HG03575 (cell line): ENCODE measurements around the gene TOPBP1.
"Not testable (repeated sequence)": the region's sequence is repeated elsewhere in the genome, so short reads cannot be mapped to it uniquely, and the experiment has no call there.

Experiments used
- ATAC-seq: cut with Tn5 transposase; IDR thresholded peaks from one replicate; pipeline ENCODE4 v1.9.1; 2021; ENCODE audit not compliant: unreplicated experiment, insufficient number of reproducible peaks, low FRiP score; ENCODE audit errors: extremely low read depth

The TOPBP1 gene

GRCh38 chr3:133575086-133575485 is 86.7 kb downstream of the TOPBP1 start:
- ATAC-seq: no peak

GRCh38 chr3:133574260-133574881 is 87.4 kb downstream of the TOPBP1 start:
- ATAC-seq: no peak

GRCh38 chr3:133573629-133574194 is 88.0 kb downstream of the TOPBP1 start, which contains the start of gene CDV3:
TSS of gene CDV3 (plus strand) at chr3:133573686. CDS start at chr3:133574045, 359 bp downstream.
- no peak for ATAC-seq

- peak; percentile 57 for ATAC-seq
These were observed 88.6 kb downstream of the TOPBP1 start for GRCh38 chr3:133573054-133573628.

- ATAC-seq: peak; percentile 22
These were observed 89.3 kb downstream of the TOPBP1 start for GRCh38 chr3:133572158-133573053.

DNA sequence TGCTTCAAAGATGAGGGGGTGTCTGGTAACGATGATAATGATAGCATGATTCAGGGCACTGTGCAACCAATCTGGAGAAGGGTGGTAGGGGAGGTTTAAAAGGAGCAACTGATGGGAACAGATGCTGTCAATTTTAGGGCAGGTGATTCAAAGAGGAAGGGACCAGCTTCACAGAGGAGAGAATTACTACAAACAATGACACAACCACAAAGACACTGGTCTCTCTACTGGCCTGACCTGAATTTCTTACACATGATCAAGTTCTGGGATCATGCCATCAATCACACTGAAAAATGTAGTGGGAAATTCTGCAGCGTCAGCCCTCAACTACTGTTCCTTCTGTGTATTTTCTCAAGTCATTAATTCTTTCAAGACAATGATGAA is 90.8 kb downstream of the TOPBP1 start:
- no peak for ATAC-seq

DNA sequence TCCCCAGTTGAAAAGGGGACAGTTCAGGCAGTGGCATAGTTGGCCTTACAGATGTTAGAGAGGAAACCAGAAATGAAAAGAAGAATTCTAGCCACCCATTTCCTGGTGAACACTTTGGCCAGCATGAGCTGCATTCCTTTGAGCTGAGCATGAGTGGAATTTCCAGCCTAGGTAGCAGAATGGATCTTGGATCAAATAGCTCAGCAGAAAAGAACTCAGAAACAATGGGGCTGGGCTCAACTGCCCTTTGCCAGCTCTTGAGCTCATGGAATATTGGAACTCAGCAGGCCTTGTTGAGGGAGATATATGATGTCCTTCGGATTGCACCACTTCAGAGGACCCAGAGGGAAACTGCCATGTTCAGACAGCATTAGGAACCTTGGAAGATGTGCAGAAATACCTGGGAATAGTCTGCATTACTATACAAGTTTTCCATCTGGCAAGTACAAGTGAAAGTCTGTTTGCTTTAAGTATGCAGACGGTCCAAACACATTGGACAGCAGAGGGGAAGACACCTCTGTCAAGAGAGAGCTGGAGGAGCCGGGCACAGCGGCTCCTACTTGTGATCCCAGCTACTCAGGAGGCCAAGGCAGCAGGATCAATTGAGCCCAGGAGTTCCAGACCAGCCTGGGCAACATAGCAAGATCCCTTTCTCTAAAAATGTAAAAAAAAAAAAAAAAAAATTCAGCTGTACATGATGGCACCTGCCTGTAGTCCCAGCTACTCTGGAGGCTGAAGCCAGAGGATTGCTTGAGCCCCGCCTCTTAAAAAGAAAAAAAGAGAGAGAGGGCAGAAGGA is 91.4 kb downstream of the TOPBP1 start:
- no peak for ATAC-seq

- no peak for ATAC-seq
These were observed 93.3 kb downstream of the TOPBP1 start for GRCh38 chr3:133568294-133569014.

- no peak for ATAC-seq
These were observed 97.9 kb downstream of the TOPBP1 start for GRCh38 chr3:133563816-133564215.

GRCh38 chr3:133563186-133563591 is 98.6 kb downstream of the TOPBP1 start:
- ATAC-seq: no peak

GRCh38 chr3:133562376-133562775 is 99.4 kb downstream of the TOPBP1 start:
- no peak for ATAC-seq

DNA sequence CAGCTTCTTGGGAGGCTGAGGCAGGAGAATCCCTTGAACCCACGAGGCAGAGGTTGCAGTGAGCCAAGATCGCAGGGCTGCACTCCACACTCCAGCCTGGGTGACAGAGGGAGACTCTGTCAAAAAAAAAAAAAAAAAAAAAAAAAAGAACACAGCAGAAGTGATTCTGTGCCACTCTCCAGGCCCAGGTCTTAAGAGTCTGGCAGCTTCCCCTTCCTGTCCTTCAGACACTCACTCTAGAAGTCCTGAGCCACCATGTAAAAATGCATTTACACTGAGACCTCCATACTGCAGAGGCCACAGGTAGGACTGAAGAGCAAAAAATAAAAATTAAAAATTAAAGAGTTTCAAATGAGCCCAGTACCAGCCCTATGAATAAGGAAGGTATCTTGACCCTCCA is 100.1 kb downstream of the TOPBP1 start:
- ATAC-seq: no peak

DNA sequence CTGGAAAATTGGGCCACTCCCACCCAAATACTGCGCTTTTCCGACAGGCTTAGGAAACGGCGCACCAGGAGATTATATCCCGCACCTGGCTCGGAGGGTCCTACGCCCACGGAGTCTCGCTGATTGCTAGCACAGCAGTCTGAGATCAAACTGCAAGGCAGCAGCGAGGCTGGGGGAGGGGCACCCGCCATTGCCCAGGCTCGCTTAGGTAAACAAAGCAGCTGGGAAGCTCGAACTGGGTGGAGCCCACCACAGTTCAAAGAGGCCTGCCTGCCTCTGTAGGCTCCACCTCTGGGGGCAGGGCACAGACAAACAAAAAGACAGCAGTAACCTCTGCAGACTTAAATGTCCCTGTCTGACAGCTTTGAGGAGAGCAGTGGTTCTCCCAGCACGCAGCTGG is 110.2 kb downstream of the TOPBP1 start:
- not testable (repeated sequence) for ATAC-seq
